ENCODE measurements around the gene OR5H14. TPM values are rescaled to one million over a fixed set of nuclear protein-coding genes. Genes with fewer than 3 reads are reported as not detected.

OR5H14 gene
- polyA plus RNA-seq, 1 donor from 2014 or later: not detected

DNA sequence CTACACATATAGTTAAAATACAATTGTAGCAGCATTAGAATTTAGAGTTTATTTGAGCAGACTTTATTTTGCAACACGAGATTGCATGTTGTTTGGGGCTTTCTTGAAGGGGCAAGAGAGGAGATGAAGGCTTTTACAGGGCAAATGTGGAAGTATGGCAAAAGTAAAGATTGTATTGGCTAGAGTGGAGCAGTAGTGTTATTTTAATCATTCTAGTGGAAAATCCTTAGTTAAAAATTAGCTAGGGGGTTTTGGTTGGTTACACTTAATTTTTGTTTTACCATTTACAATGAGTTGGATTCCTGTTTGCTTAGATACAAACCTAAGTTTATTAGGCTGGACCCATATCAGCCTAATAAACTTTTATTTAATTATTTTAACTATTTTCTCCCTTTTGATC, 23.8 kb downstream of the OR5H14 start:
- no peaks in the 10 kb centered on the region for H3K9me2 ChIP-seq (ENCODE audit: insufficient read depth, low read length)
- H4K20me1 ChIP-seq (ENCODE audit: insufficient read depth): no peaks in the 10 kb centered on the region
- no peak overlapping the region for H2AFZ ChIP-seq (ENCODE audit: low read depth, low read length)
- no peaks in the 10 kb centered on the region for H3K9me3 ChIP-seq (ENCODE audit: low read length)
- no peak overlapping the region for H3K27ac ChIP-seq (ENCODE audit: low read length)
- H3K27me3 ChIP-seq (ENCODE audit: insufficient read depth, low read depth, low read length): no peaks in the 10 kb centered on the region
- no peak overlapping the region for H3K9ac ChIP-seq (ENCODE audit: low read length)
- H3K36me3 ChIP-seq (ENCODE audit: insufficient read depth, low read length): no peaks in the 10 kb centered on the region
- H3K4me3 ChIP-seq (ENCODE audit: low read length): no peak overlapping the region
- H3F3A ChIP-seq (ENCODE audit: insufficient read depth, low read length, poor library complexity, severe bottlenecking): no peaks in the 10 kb centered on the region
- no peak for TF ChIP-seq MXI1 (conservative IDR thresholded peaks at IDR 0.05; ENCODE audit: poor library complexity, severe bottlenecking)
- TF ChIP-seq RAD21 (conservative IDR thresholded peaks at IDR 0.05): no peak
- TF ChIP-seq, protein P1, sequence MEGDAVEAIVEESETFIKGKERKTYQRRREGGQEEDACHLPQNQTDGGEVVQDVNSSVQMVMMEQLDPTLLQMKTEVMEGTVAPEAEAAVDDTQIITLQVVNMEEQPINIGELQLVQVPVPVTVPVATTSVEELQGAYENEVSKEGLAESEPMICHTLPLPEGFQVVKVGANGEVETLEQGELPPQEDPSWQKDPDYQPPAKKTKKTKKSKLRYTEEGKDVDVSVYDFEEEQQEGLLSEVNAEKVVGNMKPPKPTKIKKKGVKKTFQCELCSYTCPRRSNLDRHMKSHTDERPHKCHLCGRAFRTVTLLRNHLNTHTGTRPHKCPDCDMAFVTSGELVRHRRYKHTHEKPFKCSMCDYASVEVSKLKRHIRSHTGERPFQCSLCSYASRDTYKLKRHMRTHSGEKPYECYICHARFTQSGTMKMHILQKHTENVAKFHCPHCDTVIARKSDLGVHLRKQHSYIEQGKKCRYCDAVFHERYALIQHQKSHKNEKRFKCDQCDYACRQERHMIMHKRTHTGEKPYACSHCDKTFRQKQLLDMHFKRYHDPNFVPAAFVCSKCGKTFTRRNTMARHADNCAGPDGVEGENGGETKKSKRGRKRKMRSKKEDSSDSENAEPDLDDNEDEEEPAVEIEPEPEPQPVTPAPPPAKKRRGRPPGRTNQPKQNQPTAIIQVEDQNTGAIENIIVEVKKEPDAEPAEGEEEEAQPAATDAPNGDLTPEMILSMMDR (IDR thresholded peaks at IDR 0.05; ENCODE audit: poor library complexity, severe bottlenecking): no peak
- TF ChIP-seq, protein P2, sequence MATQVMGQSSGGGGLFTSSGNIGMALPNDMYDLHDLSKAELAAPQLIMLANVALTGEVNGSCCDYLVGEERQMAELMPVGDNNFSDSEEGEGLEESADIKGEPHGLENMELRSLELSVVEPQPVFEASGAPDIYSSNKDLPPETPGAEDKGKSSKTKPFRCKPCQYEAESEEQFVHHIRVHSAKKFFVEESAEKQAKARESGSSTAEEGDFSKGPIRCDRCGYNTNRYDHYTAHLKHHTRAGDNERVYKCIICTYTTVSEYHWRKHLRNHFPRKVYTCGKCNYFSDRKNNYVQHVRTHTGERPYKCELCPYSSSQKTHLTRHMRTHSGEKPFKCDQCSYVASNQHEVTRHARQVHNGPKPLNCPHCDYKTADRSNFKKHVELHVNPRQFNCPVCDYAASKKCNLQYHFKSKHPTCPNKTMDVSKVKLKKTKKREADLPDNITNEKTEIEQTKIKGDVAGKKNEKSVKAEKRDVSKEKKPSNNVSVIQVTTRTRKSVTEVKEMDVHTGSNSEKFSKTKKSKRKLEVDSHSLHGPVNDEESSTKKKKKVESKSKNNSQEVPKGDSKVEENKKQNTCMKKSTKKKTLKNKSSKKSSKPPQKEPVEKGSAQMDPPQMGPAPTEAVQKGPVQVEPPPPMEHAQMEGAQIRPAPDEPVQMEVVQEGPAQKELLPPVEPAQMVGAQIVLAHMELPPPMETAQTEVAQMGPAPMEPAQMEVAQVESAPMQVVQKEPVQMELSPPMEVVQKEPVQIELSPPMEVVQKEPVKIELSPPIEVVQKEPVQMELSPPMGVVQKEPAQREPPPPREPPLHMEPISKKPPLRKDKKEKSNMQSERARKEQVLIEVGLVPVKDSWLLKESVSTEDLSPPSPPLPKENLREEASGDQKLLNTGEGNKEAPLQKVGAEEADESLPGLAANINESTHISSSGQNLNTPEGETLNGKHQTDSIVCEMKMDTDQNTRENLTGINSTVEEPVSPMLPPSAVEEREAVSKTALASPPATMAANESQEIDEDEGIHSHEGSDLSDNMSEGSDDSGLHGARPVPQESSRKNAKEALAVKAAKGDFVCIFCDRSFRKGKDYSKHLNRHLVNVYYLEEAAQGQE (IDR thresholded peaks at IDR 0.05; ENCODE audit: borderline replicate concordance): no peak
- no peak for TF ChIP-seq SMC3 (conservative IDR thresholded peaks at IDR 0.05; ENCODE audit: poor library complexity)
- TF ChIP-seq POLR2AphosphoS5 (IDR thresholded peaks at IDR 0.05): no peak
- TF ChIP-seq TAF1 (IDR thresholded peaks at IDR 0.05; ENCODE audit: low read depth): no peak
- no peak for TF ChIP-seq EZH2 (IDR thresholded peaks at IDR 0.05; ENCODE audit: borderline replicate concordance, insufficient read depth, low read length, poor library complexity, severe bottlenecking)
- no peak for TF ChIP-seq EP300 (conservative IDR thresholded peaks at IDR 0.05; ENCODE audit: poor library complexity, severe bottlenecking)
- H3K79me2 ChIP-seq (replicated peaks; ENCODE audit: insufficient read depth, low read length): no peaks in the 10 kb centered on the region
- no peak overlapping the region for H3K4me2 ChIP-seq (ENCODE audit: low read length)

DNA sequence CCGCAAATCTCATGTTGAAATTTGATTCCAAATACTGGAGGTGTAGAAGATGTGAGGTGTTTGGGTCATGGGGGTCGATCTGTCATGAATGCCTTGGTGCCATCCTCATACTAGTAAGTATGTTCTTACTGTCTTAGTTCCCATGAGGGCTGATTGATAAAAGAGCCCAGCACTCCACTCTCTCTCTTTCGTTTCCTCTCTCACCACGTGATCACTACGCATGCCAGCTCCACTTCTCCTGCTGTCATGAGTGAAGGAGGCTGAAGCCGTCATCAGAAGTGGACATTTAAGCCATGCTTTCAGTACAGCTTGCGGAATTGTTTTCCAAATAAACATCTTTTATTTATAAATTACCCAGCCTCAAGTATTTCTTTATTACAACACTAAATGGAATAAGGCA, 25.3 kb downstream of the OR5H14 start:
- H3K36me3 ChIP-seq (ENCODE audit: insufficient read depth, low read length): no peaks in the 10 kb centered on the region
- H3K79me2 ChIP-seq (replicated peaks; ENCODE audit: insufficient read depth, low read length): no peaks in the 10 kb centered on the region
- no peak overlapping the region for H3K27ac ChIP-seq (ENCODE audit: low read length)
- no peaks in the 10 kb centered on the region for H3K9me3 ChIP-seq (ENCODE audit: low read length)
- H3K9me2 ChIP-seq (ENCODE audit: insufficient read depth, low read length): no peaks in the 10 kb centered on the region
- no peak overlapping the region for H3K9ac ChIP-seq (ENCODE audit: low read length)
- H2AFZ ChIP-seq (ENCODE audit: low read depth, low read length): no peak overlapping the region
- TF ChIP-seq EZH2 (IDR thresholded peaks at IDR 0.05; ENCODE audit: borderline replicate concordance, insufficient read depth, low read length, poor library complexity, severe bottlenecking) (no peak), MXI1 (conservative IDR thresholded peaks at IDR 0.05; ENCODE audit: poor library complexity, severe bottlenecking) (no peak), RAD21 (conservative IDR thresholded peaks at IDR 0.05) (no peak)
- no peaks in the 10 kb centered on the region for H3F3A ChIP-seq (ENCODE audit: insufficient read depth, low read length, poor library complexity, severe bottlenecking)
- no peaks in the 10 kb centered on the region for H4K20me1 ChIP-seq (ENCODE audit: insufficient read depth)
- H3K4me2 ChIP-seq (ENCODE audit: low read length): no peak overlapping the region
- no peak overlapping the region for H3K4me3 ChIP-seq (ENCODE audit: low read length)
- no peaks in the 10 kb centered on the region for H3K27me3 ChIP-seq (ENCODE audit: insufficient read depth, low read depth, low read length)
